GM12891 (cell line): ENCODE data around the gene CD4.

Experiments used
- PAX5 ChIP-seq: IDR thresholded peaks from 2 replicates; pipeline ENCODE4 v1.6.1; 2011; ENCODE audit warnings: low read length, moderate library complexity, mild to moderate bottlenecking; ENCODE audit not compliant: insufficient read depth, severe bottlenecking
- POLR2A ChIP-seq: IDR thresholded peaks from 2 replicates; pipeline ENCODE4 v1.6.1; 2011; ENCODE audit warnings: low read depth, low read length, control low read depth
- POLR2AphosphoS5 ChIP-seq: IDR thresholded peaks from 2 replicates; pipeline ENCODE4 v1.6.1; 2011; ENCODE audit warnings: low read depth, low read length, control low read depth
- TAF1 ChIP-seq: IDR thresholded peaks from 2 replicates; pipeline ENCODE4 v1.6.1; 2011; ENCODE audit warnings: low read depth, low read length, control low read depth

DNA sequence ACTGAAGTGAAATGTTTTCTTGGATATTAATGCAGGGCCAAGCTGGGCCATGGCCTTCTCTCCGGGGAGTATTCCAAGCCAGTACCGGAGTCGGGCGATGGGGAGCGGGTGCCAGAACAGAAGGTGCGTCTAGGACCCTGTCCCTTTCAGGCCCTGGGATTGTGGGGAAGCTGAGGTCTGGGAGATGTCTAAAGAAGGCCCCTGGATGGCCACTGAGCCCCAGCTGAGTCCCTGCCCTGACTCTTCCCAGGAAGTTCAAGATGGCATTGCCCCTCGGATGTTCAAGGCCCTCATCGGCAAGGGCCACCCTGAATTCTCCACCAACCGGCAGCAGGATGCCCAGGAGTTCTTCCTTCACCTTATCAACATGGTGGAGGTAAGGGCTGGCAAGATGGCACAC, 70.8 kb downstream of the CD4 start:
- TF ChIP-seq POLR2A (no peak), POLR2AphosphoS5 (no peak), PAX5 (no peak), TAF1 (no peak)
